Astrocyte (in vitro differentiated cells and primary cell): ENCODE data around the gene TUG1. TPM values are rescaled to one million over a fixed set of nuclear protein-coding genes. Genes with fewer than 3 reads are reported as not detected.

Experiments used
- DNase-seq: peaks from one replicate; pipeline ENCODE4 v3.0.0-alpha.2; 2010; ENCODE audit warnings: low read depth
- FAIRE-seq: peaks from 2 replicates; lab custom pipeline; 2011; peaks lifted over from hg19 to GRCh38; lab: Jason Lieb, UNC
- H2AFZ ChIP-seq: 2 replicates; pipeline ENCODE4 v1.6.0; 2012; ENCODE audit warnings: low read depth, low read length, inconsistent platforms
- H3K27ac ChIP-seq: 2 replicates; pipeline ENCODE4 v1.5.1; 2011; ENCODE audit warnings: low read depth, low read length, inconsistent platforms
- H3K27me3 ChIP-seq: 2 replicates; pipeline ENCODE4 v1.6.0; 2011; ENCODE audit warnings: low read length, inconsistent platforms; ENCODE audit not compliant: insufficient read depth
- H3K36me3 ChIP-seq: 2 replicates; pipeline ENCODE4 v1.5.1; 2011; ENCODE audit warnings: low read length, inconsistent platforms; ENCODE audit not compliant: insufficient read depth
- H3K4me1 ChIP-seq: 2 replicates; pipeline ENCODE4 v1.5.1; 2011; ENCODE audit warnings: low read length, inconsistent platforms; ENCODE audit not compliant: insufficient read depth
- H3K4me2 ChIP-seq: 2 replicates; pipeline ENCODE4 v1.6.0; 2012; ENCODE audit warnings: low read length, inconsistent platforms
- H3K4me3 ChIP-seq: 2 replicates; pipeline ENCODE4 v1.5.1; 2011; ENCODE audit warnings: low read depth, mild to moderate bottlenecking, low read length, inconsistent platforms; ENCODE audit not compliant: insufficient read depth
- H3K79me2 ChIP-seq: 2 replicates; pipeline ENCODE4 v1.6.0; 2012; ENCODE audit warnings: mild to moderate bottlenecking, low read length, inconsistent platforms; ENCODE audit not compliant: insufficient read depth
- H3K9ac ChIP-seq: 2 replicates; pipeline ENCODE4 v1.6.0; 2012; ENCODE audit warnings: mild to moderate bottlenecking, low read length, inconsistent platforms
- H3K9me3 ChIP-seq: 2 replicates; pipeline ENCODE4 v1.5.1; 2012; ENCODE audit warnings: low read depth, mild to moderate bottlenecking, low read length, inconsistent platforms; ENCODE audit not compliant: insufficient read depth
- H4K20me1 ChIP-seq: 2 replicates; pipeline ENCODE4 v1.6.0; 2012; ENCODE audit warnings: low read length, inconsistent platforms; ENCODE audit not compliant: insufficient read depth
- H3K27ac Mint-ChIP-seq: one replicate; pipeline ENCODE4 v1.8.0; 2021; ENCODE audit warnings: mild to moderate bottlenecking, mixed read lengths; ENCODE audit not compliant: unreplicated experiment
- H3K27me3 Mint-ChIP-seq: one replicate; pipeline ENCODE4 v1.8.0; 2021; ENCODE audit warnings: low read depth, mixed read lengths; ENCODE audit not compliant: unreplicated experiment
- H3K36me3 Mint-ChIP-seq: one replicate; pipeline ENCODE4 v1.8.0; 2021; ENCODE audit warnings: low read depth, mixed read lengths; ENCODE audit not compliant: unreplicated experiment
- H3K4me1 Mint-ChIP-seq: one replicate; pipeline ENCODE4 v1.8.0; 2021; ENCODE audit warnings: low read depth, mixed read lengths; ENCODE audit not compliant: unreplicated experiment
- H3K4me3 Mint-ChIP-seq: one replicate; pipeline ENCODE4 v1.8.0; 2021; ENCODE audit warnings: mild to moderate bottlenecking, moderate library complexity, mixed read lengths; ENCODE audit not compliant: unreplicated experiment
- H3K9me3 Mint-ChIP-seq: one replicate; pipeline ENCODE4 v1.8.0; 2021; ENCODE audit warnings: mild to moderate bottlenecking, mixed read lengths; ENCODE audit not compliant: unreplicated experiment
- CTCF ChIP-seq: IDR thresholded peaks from 2 replicates; pipeline ENCODE4 v1.5.1; 2011; ENCODE audit warnings: low read depth, mild to moderate bottlenecking, inconsistent platforms, low read length, moderate library complexity; ENCODE audit not compliant: insufficient read depth
- EZH2 ChIP-seq: IDR thresholded peaks from 2 replicates; pipeline ENCODE4 v1.6.1; 2012; ENCODE audit warnings: mild to moderate bottlenecking, low read length, inconsistent platforms; ENCODE audit not compliant: insufficient read depth
- total RNA-seq: library from RNA; stranded (reverse); gene quantifications from 2 replicates; pipeline ENCODE4 v1.2.1, GENCODE V29; 2021

Gene TUG1
- total RNA-seq, 1 donor from 2014 or later, result 107 TPM

- H3K4me2 ChIP-seq, result no peak overlapping the region
- H3K4me3 ChIP-seq, result no peak overlapping the region
- peaks cover 72% of the 10 kb centered on the region for H3K36me3 ChIP-seq
- no peak overlapping the region for H2AFZ ChIP-seq
- TF ChIP-seq CTCF, result no peak
- no peak for TF ChIP-seq EZH2
- no peaks in the 10 kb centered on the region for H3K9me3 Mint-ChIP-seq
- H3K27me3 Mint-ChIP-seq, result no peaks in the 10 kb centered on the region
- no peak overlapping the region for H3K27ac ChIP-seq
- H4K20me1 ChIP-seq, result peaks cover 12% of the 10 kb centered on the region
- FAIRE-seq (no peak), DNase-seq (no peak)
- H3K36me3 Mint-ChIP-seq, result peaks cover 47% of the 10 kb centered on the region
- no peaks in the 10 kb centered on the region for H3K9me3 ChIP-seq
- peaks cover 4% of the 10 kb centered on the region for H3K4me1 Mint-ChIP-seq
- H3K27ac Mint-ChIP-seq, result no peak overlapping the region
- no peaks in the 10 kb centered on the region for H3K4me1 ChIP-seq
- H3K4me3 Mint-ChIP-seq, result no peak overlapping the region
- no peaks in the 10 kb centered on the region for H3K27me3 ChIP-seq
- H3K79me2 ChIP-seq, result no peaks in the 10 kb centered on the region
- no peak overlapping the region for H3K9ac ChIP-seq
These were observed 36.4 kb upstream of the TUG1 start for GRCh38 chr22:30932661-30933060.

GRCh38 chr22:30933457-30933856 is 35.6 kb upstream of the TUG1 start:
- no peak for DNase-seq
- Mint-ChIP-seq H3K4me3 (no peak overlapping the region), H3K27ac (no peak overlapping the region), H3K4me1 (peaks cover 4% of the 10 kb centered on the region), H3K27me3 (no peaks in the 10 kb centered on the region), H3K9me3 (no peaks in the 10 kb centered on the region), H3K36me3 (peaks cover 47% of the 10 kb centered on the region)
- Histone ChIP-seq H2AFZ (no peak overlapping the region), H3K36me3 (peaks cover 75% of the 10 kb centered on the region), H3K27ac (no peak overlapping the region), H3K9ac (no peak overlapping the region), H3K27me3 (no peaks in the 10 kb centered on the region), H3K4me1 (no peaks in the 10 kb centered on the region), H3K4me3 (no peak overlapping the region), H3K4me2 (no peak overlapping the region), H4K20me1 (peaks cover 12% of the 10 kb centered on the region), H3K9me3 (no peaks in the 10 kb centered on the region), H3K79me2 (no peaks in the 10 kb centered on the region)
- TF ChIP-seq CTCF (no peak), EZH2 (no peak)
- no peak for FAIRE-seq

GRCh38 chr22:30934053-30934452 is 35.0 kb upstream of the TUG1 start:
- Mint-ChIP-seq H3K36me3 (peaks cover 44% of the 10 kb centered on the region), H3K4me3 (no peak overlapping the region), H3K27ac (no peak overlapping the region), H3K9me3 (no peaks in the 10 kb centered on the region), H3K27me3 (no peaks in the 10 kb centered on the region), H3K4me1 (peaks cover 4% of the 10 kb centered on the region)
- H3K4me3 ChIP-seq, result no peak overlapping the region
- H3K4me1 ChIP-seq, result no peaks in the 10 kb centered on the region
- H3K27ac ChIP-seq, result no peak overlapping the region
- peaks cover 73% of the 10 kb centered on the region for H3K36me3 ChIP-seq
- H3K79me2 ChIP-seq, result no peaks in the 10 kb centered on the region
- no peak overlapping the region for H3K4me2 ChIP-seq
- H3K27me3 ChIP-seq, result no peaks in the 10 kb centered on the region
- TF ChIP-seq CTCF, result no peak
- TF ChIP-seq EZH2, result no peak
- H3K9me3 ChIP-seq, result no peaks in the 10 kb centered on the region
- peaks cover 9% of the 10 kb centered on the region for H4K20me1 ChIP-seq
- no peak overlapping the region for H3K9ac ChIP-seq
- FAIRE-seq, result no peak
- H2AFZ ChIP-seq, result no peak overlapping the region
- no peak for DNase-seq
